ENCODE measurements around the gene SLC49A3. TPM values are rescaled to one million over a fixed set of nuclear protein-coding genes. Genes with fewer than 3 reads are reported as not detected.
A peak's percentile ranks its signal among the peaks of the same experiment; 100 is the strongest.

The SLC49A3 gene
- total and polyA plus RNA-seq, 2 of the 8 experiments (the other 6 are each of a cell fraction or from before 2014, with no cell fraction given) = 5.0 to 8.8 TPM

- H2BK5ac ChIP-seq (ENCODE audit: low read depth, low read length) = no peak overlapping the region
- no peak overlapping the region for H3K14ac ChIP-seq (ENCODE audit: insufficient read length)
- H2AK5ac ChIP-seq (ENCODE audit: low read depth, low read length) = no peak overlapping the region
- DNase-seq (ENCODE audit: low read depth in 1 of 2, low spot score in 2 of 2) (no peak), FAIRE-seq (no peak)
- H3K9me3 ChIP-seq (ENCODE audit: insufficient read depth in 2 of 2, low read depth in 1 of 2, low read length in 1 of 2) = peaks cover 0 to 5% of the 10 kb centered on the region in 2 experiments; a peak in 1 of 4 replicates
- no peaks in the 10 kb centered on the region for H3K79me2 ChIP-seq (ENCODE audit: control insufficient read depth in 1 of 2, insufficient read depth in 2 of 2, low read length in 2 of 2)
- H3K27ac ChIP-seq (ENCODE audit: low read depth, low read length) = no peak overlapping the region
- H3K23me2 ChIP-seq (ENCODE audit: low read depth, low read length) = no peaks in the 10 kb centered on the region
- H3K4me3 ChIP-seq (ENCODE audit: extremely low read depth in 1 of 4, insufficient read depth in 2 of 4, low read depth in 3 of 4, low read length in 4 of 4) = no peak overlapping the region
- H2AFZ ChIP-seq (ENCODE audit: low read length) = no peak overlapping the region
- no peak overlapping the region for H3K4ac ChIP-seq (replicated peaks; ENCODE audit: insufficient read length, low read depth, low read length)
- no peak overlapping the region for H4K5ac ChIP-seq (ENCODE audit: insufficient read length, low read depth, low read length)
- peaks cover 2% of the 10 kb centered on the region; the same call in 1 of the 2 replicates for H3K79me1 ChIP-seq (ENCODE audit: low read depth, low read length)
- TF ChIP-seq PHF8 (conservative IDR thresholded peaks at IDR 0.05; ENCODE audit: low read depth, low read length) = no peak
- no peak for TF ChIP-seq CEBPB (IDR thresholded peaks at IDR 0.05; ENCODE audit: low read depth, low read length)
- no peak for TF ChIP-seq SIN3A (conservative IDR thresholded peaks at IDR 0.05 in 1 of 2, IDR thresholded peaks at IDR 0.05 in 1 of 2; ENCODE audit: low read depth in 1 of 2, low read length in 2 of 2)
- TF ChIP-seq RXRA (IDR thresholded peaks at IDR 0.05; ENCODE audit: insufficient read depth, low read depth, low read length) = no peak
- no peak for TF ChIP-seq EP300 (IDR thresholded peaks at IDR 0.05; ENCODE audit: borderline replicate concordance in 1 of 2, low read depth in 2 of 2, low read length in 2 of 2)
- no peak for TF ChIP-seq RBBP5 (IDR thresholded peaks at IDR 0.05; ENCODE audit: borderline replicate concordance, low read depth, low read length)
- TF ChIP-seq SP1 (IDR thresholded peaks at IDR 0.05; ENCODE audit: low read depth, low read length) = no peak
- no peak for TF ChIP-seq JUND (IDR thresholded peaks at IDR 0.05; ENCODE audit: low read length)
- TF ChIP-seq HDAC6 (IDR thresholded peaks at IDR 0.05; ENCODE audit: low read depth, low read length) = no peak
- TF ChIP-seq SAP30 (IDR thresholded peaks at IDR 0.05; ENCODE audit: insufficient read depth, insufficient replicate concordance, low read length) = no peak
- no peak for TF ChIP-seq RAD21 (IDR thresholded peaks at IDR 0.05 in 1 of 2, conservative IDR thresholded peaks at IDR 0.05 in 1 of 2; ENCODE audit: low read depth in 2 of 2, low read length in 2 of 2)
- no peak for TF ChIP-seq ATF3 (IDR thresholded peaks at IDR 0.05; ENCODE audit: insufficient read depth, low read depth, low read length)
- no peak overlapping the region for H2BK12ac ChIP-seq (ENCODE audit: low read depth, low read length)
- H3K9ac ChIP-seq (replicated peaks in 1 of 4; ENCODE audit: extremely low read depth in 1 of 4, low read depth in 3 of 4, low read length in 3 of 4) = no peak overlapping the region
- no peak overlapping the region for H3K4me2 ChIP-seq (ENCODE audit: insufficient read depth in 1 of 2, low read depth in 2 of 2, low read length in 2 of 2)
- H4K91ac ChIP-seq (replicated peaks; ENCODE audit: insufficient read length, low read length) = no peak overlapping the region
- H2BK15ac ChIP-seq (ENCODE audit: low read length) = no peak overlapping the region
- 94% methylated on average over 9 of the region's 9 CpGs; no CpG with 5 or more reads in 1 of the 2 experiments for WGBS, 2 experiments (ENCODE audit: extremely low coverage in 1 of 2, insufficient coverage in 1 of 2, insufficient read length in 1 of 2, insufficient replicate concordance in 2 of 2, low coverage in 1 of 2, low lambda C conversion rate in 2 of 2, missing lambda C conversion rate in 1 of 2)
- H2BK120ac ChIP-seq (replicated peaks; ENCODE audit: low read depth, low read length) = no peak overlapping the region
- CTCF ChIA-PET (ENCODE audit: partially characterized antibody) = interaction anchor here (2.5 kb wide), 1 partner anchor 7 kb away, joined by 13 read pairs; no protein-coding TSS in a partner anchor
- H3K36me3 ChIP-seq (ENCODE audit: control insufficient read depth in 2 of 4, insufficient read depth in 4 of 4, low read length in 3 of 4) = peaks cover 23 to 65% (median 40%) of the 10 kb centered on the region in 4 experiments
- H3K27me3 ChIP-seq (replicated peaks in 1 of 4; ENCODE audit: control insufficient read depth in 3 of 4, extremely low read depth in 1 of 4, insufficient read depth in 3 of 4, low read length in 3 of 4) = no peaks in the 10 kb centered on the region
- no peak overlapping the region for H2BK20ac ChIP-seq (ENCODE audit: low read length)
- POLR2A ChIA-PET (ENCODE audit: partially characterized antibody) = no interaction called here
- H3K56ac ChIP-seq (replicated peaks; ENCODE audit: insufficient read length, low read depth, low read length) = no peak overlapping the region
- no peak overlapping the region for H3K18ac ChIP-seq (ENCODE audit: extremely low read depth, low read length)
- H3K4me1 ChIP-seq (replicated peaks in 1 of 4; ENCODE audit: control insufficient read depth in 3 of 4, insufficient read depth in 4 of 4, low read length in 3 of 4) = no peaks in the 10 kb centered on the region
- H4K20me1 ChIP-seq (replicated peaks in 1 of 2; ENCODE audit: control insufficient read depth in 1 of 2, insufficient read depth in 2 of 2, low read length in 2 of 2) = peaks cover 10 to 14% of the 10 kb centered on the region in 2 experiments
- H3K23ac ChIP-seq (ENCODE audit: insufficient read length) = no peak overlapping the region
- H4K8ac ChIP-seq (ENCODE audit: extremely low read depth, insufficient read depth, low read length) = peak overlapping the region; percentile 25; the same call in 1 of the 2 replicates
Measured at GRCh38 chr4:734951-735350, 46.0 kb upstream of the SLC49A3 start.

Measured in H1 (cell line).